Ammon's horn (tissue), 1 donor: ENCODE measurements around the gene EFHB.
A peak's percentile ranks its signal among the peaks of the same experiment; 100 is the strongest.
"Not testable (repeated sequence)": the region's sequence is repeated elsewhere in the genome, so short reads cannot be mapped to it uniquely, and the experiment has no call there.

Source experiments
- DNase-seq: peaks from one replicate; pipeline ENCODE4 v3.0.0-alpha.2; 2016; ENCODE audit warnings: low spot score

EFHB gene

DNA sequence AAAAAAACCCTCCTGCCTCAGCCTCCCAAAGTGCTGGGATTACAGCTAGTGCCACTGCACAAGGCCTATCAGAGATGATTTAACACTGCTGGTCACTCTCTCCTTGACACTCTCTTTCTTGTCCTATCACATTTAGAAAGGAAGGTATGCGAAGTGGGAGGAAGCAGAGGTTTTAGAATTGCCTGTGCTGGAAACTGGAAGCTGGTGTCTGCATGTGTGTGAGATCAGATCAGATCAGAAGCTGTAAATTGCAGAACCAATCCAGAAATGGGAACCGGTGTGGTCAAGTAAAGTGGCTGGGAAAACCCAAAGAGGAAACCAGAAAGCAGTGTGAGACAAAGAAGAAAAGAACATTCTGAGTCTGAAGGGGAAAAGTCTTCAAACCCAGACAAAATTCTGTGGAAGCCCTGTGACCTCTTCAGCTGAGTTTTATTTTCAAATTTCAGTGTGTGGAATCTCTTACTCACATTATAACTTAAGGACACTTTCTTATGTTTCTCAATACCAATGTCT, 2.8 kb downstream of the EFHB start:
- peak; percentile 54 for DNase-seq

DNA sequence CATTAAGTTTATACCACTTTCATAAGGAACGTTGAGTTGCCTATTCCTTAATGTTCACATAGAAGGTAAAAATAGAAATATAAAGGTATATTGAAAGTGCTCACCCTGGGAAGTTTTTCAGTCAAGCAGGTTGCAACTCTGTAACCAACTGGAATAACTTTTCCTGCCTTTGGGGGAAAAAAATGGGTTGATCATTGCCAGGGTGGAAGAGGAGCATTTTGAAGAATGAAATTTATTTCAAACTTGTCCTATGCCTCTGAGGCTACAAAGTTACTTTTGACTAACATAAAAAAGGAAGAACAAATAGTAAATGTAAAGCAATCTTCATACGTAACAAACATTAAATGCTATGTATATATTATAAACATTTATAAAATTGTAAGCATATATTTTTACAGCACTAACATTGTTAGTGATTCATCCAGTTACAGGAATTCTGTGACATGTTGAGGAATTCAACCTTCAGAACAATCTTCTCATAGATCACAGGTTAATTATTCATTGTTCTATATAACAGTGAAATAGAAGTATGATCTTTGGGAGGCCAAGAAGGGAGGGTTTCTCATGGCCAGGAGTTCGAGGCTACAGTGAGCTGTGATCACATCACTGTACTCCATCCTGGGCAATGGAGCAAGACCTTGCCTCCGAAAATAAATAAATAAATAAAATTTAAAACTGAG, 13.5 kb downstream of the EFHB start:
- DNase-seq: no peak

DNA sequence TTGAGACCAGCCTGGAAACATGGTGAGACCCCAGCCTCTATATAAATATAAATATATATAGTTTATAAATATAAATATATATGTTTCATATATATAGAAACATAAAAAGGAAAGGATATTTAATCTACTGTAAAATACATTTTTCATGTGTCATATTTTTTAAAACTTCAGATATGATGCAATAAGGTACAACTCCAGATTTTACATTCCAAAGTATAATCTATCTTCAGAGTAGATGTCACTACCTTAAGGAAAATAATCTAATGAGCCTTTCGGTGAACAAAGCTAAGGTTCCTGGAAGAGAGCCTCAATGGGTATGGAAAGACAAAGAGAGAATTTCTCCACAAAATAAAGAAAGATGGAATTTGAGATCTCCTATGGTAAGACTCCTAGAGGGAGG, 16.9 kb downstream of the EFHB start:
- no peak for DNase-seq

DNA sequence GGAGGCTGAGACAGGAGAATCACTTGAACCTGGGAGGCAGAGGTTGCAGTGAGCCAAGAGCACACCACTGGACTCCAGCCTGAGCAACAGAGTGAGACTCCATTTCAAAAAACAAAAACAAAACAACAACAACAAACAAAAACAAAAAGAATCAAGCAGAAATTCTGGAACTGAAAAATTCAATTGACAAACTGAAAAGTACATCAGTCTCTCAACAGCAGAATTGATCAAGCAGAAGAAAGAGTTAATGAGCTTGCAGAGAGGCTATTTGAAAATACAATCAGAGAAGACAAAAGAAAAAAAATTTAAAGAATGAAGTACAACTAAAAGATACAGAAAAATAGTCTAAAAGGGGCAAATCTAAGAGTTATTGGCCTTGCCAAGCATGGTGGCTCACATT, 22.6 kb downstream of the EFHB start:
- DNase-seq: no peak

DNA sequence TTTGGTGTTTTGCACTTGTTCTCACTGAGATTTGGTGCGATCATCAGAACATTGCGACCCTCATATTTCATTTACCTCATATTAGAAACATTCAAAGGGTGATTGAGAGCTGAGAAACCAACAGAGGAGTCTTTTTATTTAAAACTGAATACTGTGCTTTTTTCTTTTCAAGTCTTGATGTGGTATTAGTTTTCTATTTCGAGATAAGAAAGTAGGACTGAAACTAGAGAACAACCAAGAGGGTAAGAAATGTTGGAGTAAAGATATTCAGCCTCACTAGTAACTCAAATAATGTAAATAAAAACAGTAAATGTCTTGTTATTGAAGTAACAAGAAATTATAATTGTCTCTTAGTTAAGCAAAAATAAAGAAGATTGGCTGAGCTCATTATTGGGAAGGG, 26.5 kb downstream of the EFHB start:
- no peak for DNase-seq

DNA sequence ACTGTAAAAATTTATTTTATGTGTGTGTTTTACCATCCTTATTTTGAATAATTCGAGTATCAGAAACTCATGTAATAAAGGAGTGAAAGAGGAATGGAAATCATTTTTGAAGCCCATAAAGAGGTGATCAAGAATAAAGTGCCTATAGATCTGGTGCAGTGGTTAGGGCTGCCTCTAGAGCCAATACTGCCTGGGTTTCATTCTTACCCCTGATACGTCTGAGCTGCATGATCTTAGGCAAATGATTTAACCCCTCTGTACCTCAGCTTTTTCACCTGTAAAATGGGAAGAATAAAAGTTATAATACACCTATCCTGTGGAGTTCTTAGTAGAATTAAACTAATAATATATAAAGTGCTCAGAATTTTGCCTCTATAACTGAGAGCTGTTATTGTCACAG, 30.4 kb downstream of the EFHB start:
- DNase-seq: no peak

DNA sequence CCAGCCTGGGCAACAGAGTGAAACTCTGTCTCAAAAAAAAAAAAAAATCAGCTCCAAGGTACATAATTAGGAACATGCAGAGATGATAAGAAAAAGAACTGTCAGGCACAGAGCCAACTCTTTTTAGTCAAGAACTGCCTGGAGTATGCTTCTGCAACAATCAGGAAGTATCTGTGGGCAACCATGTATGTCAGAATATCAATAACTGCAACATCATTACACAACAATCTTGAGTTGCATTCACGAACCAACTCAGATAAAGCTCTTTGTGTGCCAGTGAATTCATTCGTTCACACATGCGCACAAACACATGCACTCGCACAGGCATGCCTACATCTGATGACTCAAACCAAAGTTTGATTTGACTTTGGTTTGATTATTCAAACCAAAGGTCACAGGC, 32.1 kb downstream of the EFHB start:
- DNase-seq: no peak

DNA sequence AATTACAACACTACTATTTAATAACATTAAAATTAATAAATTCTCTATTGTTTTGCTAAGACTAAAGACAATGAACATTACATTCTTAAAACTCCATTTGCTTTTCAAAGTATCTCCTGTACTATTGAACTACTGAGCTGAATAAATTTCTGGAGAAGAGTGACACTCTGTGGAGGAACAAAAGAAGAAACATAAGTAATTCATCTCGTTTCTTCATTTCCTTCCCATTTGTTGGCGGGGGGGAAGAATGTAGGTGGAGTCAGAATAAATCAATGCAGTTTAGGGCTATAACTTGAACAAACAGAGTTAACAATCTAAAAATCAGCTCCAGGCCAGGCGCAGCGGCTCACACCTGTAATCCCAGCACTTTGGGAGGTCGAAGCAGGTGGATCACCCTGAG, 32.7 kb downstream of the EFHB start:
- DNase-seq: no peak

DNA sequence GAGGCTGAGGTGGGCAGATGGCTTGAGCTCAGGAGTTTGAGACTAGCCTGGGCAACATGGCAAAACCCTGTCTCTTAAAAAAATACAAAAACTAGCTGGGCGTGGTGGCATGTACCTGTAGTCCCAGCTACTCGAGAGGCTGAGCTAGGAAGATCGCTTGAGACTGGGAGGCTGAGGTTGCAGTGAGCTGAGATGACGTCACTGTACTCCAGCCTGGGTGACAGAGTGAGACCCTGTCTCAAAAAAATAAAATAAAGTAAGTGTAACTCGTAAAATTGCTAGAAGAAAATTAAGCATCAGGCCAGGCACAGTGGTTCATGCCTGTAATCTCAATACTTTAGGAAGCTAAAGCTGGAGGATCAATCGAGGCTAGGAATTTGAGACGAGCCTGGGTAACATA, 34.2 kb downstream of the EFHB start:
- not testable (repeated sequence) for DNase-seq

DNA sequence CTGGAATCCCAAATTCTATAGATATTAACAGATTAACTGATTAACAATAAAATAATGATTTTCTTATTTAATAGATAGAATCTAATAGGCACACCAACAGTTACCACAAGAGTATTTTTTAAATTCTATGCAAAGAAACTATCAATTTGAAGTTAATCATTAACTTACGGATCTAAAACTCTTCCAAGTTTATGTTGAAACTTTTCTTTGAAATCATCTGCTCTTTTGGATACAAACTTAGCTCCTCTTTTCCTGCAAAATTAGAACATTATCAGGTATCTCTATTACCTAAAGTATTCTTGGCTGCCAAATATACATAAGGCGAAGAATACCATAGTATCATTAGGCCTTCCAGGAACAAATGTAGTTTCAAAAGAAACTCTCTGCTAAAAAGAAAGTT, 34.8 kb downstream of the EFHB start:
- no peak for DNase-seq

DNA sequence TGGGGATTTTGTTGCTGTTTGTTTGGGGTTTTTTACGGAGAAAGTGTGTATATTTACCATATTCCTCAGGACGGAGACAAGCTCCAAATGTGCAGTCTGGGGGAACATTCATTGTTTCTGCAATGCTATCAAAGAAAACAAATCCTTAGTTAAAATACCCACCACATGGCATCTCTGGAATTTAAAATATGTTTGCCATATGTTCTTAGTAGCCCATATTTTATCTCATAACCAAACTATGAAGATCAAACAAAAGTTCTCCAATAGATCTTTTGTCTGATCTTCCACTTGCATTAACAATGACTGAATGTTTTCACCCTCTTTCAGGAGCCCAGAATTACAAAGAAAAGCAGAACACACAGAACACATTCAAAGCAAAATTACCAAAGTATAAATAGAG, 35.3 kb downstream of the EFHB start:
- DNase-seq: no peak

DNA sequence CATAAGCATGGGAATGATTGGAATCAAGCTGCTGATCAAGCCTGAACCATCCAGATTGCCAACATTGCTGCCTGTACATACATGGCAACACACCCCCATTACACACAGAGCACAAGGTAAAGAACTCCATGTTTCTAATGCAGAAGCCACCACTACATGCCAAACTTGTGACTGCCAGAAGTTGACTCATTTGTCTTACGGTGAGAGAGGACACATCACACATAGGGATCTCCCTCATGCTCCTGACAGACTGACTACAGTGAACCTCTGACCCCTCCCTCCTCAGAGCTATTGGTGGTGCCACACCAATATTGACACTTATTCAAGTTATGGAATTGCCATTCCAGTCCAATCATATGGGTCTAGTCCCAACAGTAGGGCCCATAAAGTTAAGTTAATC, 42.3 kb downstream of the EFHB start:
- no peak for DNase-seq

DNA sequence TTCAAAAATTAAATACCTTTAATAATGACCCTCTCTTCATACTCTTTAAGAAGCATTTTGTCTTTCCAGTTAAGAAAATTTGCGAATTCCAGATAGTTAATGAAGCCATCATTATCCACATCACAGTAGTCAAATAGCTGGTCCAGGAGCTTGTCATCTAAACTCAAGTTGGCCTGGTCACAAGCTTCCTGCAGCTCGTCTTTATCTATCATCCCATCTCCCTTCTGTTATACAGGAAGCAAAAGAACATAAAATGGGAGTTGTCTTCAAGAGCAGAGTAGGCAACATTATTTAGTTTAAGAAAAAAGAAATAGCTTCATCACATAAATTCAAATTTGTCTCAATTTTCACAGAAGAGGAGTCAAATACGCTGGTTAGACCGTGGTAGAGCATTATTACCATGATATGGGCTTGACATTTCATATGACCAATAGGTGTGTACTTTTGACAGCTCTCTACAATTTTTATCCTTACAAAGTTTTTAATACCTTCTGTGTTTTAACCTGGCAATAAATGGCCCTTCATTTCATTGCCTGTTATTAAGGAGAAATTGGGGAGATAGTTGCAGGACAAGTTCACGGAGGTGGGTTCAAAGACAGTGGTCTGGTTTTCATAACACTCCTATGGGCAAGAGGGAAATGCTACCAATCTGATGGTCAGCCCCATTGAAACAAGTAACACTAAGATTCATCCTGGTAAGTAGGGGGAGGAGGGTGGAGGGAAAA, 45.4 kb downstream of the EFHB start:
- no peak for DNase-seq

DNA sequence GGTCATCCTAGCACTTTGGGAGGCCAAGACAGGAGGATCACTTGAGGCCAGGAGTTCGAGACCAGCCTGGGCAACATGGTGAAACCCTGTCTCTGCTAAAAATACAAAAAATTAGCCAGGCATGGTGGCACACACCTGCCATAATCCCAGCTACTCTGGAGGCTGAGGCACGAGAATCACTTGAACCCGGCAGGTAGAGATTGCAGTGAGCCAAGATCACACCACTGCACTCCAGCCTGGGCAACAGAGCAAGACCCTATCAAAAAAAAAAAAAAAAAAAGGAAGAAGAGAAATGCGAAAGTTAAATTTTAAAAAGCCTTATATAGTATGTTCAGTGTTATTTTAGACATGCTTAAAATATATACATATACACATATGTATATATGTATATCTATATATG, 46.9 kb downstream of the EFHB start:
- DNase-seq: not testable (repeated sequence)

DNA sequence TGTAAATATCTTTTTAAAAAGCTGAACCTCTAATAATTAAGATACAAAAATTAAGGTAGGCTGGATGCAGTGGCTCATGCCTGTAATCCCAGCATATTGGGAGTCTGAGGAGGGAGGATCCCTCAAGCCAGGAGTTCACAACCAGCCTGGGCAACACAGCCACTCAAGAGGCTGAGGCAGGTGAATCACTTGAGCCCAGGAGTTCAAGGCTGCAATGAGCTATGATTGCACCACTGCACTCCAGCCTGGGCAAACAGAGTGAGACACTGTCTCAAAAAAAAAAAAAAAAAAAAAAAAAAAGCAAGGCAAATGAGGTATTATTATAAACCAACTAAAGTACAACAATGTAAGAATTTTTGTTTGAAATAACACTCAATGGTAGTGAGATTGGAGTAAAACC, 47.6 kb downstream of the EFHB start:
- DNase-seq: no peak

DNA sequence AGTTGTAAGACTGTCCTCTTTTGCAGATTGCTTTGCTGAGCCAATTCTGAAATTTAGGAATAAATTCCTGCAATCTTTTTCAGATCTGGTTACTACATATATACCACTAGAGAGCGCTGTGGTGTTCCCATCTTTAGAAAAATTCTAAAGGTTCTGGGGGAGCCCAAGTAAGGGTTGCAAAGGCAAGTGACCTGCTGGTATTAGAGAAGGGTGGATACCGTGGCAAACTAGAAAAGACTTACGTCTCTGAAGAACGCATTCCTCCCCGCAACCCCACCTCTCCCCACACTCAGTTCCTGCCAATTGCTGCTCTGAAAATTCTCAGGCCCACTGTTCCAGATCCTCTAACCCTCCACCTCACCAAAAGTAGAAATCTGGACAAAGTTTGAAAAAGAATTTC, 48.5 kb downstream of the EFHB start:
- DNase-seq: peak; percentile 25

DNA sequence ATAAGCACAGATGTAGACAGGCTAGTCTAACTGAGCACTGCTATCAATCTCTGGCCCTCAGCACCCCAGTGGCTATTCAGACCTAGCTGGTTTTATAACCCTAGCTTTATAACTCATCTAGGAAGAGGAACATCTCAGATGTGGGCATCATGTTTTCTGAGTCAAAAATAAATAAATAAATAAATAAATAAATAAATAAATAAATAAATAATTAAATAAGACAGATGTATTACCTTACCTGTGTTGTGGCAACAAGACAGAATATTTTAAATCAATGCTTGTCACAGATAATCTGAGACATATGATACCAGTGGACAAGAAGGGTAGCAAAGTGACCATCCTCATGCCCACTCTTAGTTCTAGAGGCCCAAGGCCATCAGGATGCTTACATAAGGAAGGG, 52.2 kb downstream of the EFHB start:
- no peak for DNase-seq

DNA sequence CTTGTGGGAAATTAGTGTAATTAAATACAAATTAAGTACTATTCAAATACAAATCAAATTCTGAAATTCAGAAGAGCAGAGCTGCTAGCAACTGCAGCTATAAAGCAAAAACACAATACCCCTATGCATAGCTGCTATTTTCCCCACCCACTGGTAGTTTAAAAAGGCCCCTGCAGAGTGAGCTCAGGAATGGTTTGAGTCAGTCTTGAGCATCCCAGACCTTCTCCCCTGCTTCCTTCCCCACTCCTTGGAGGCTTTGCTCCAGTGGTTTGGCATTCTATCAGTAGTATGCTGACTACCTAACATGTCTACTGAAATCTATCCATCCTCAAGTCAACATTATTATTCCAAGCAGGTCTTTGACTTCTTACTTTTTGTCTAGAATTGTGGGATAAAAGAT, 53.0 kb downstream of the EFHB start:
- DNase-seq: no peak

DNA sequence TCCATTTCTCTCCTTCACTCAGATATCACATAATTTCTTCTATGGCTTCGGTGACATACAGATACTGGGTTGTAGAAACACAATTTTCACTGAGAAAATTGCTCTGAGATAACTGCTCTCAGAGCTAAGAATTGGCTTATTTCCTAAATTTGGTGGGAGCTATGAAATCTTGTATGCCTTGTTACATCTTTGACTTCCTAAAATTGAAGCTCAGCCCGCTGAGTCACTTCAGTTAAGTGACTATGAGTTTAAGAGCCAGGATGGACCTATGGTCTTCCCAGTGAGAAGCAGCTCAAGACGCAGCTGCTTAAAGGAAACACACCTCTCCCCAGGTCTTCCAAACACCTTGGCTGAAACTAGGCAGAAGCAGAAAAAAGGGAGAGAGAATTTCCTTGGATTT, 56.4 kb downstream of the EFHB start:
- DNase-seq: no peak

DNA sequence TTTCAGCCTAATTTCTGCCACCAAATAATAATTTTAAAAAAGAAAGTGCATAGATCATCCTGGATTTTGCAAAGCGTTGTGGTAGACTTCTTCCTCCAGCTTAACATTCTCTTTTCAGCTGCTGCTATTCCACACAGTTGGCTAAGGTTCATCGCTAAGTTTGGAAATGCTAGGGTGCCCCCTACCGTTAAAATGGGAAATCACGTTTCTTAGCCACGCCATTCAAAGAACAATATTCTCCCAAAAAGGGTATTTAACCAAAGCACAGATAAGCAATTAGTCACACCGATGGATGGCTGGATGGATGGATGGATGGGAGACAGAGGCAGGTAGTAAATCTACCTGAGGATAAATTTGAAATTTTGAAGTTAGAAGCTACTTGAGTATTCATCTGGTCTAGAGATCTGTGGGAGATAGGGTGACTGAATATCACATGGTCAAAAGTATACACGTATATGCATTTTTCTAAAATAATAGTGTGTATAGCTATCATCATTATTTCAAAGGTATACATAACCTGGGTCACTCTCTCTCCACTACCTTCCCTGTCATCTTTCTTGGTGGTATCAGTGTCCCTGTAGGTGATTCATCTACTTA, 67.2 kb downstream of the EFHB start:
- DNase-seq: peak; percentile 80

DNA sequence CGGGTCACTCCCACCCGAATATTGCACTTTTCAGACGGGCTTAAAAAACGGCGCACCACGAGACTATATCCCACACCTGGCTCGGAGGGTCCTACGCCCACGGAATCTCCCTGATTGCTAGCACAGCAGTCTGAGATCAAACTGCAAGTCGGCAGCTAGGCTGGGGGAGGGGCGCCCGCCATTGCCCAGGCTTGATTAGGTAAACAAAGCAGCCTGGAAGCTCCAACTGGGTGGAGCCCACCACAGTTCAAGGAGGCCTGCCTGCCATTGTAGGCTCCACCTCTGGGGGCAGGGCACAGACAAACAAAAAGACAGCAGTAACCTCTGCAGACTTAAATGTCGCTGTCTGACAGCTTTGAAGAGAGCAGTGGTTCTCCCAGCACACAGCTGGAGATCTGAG, 78.7 kb downstream of the EFHB start:
- not testable (repeated sequence) for DNase-seq

DNA sequence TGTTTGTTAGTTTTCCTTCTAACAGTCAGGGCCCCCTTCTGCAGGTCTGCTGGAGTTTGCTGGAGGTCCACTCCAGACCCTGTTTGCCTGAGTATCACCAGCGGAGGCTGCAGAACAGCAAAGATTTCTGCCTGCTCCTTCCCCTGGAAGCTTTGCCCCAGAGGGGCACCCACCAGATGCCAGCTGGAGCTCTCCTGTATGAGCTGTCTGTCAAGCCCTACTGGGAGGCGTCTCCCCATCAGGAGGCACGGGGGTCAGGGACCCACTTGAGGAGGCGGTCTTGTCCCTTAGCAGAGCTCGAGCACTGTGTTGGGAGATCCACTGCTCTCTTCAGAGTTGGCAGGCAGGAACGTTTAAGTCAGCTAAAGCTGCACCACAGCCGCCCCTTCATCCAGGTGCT, 87.4 kb downstream of the EFHB start:
- not testable (repeated sequence) for DNase-seq
